Measurements from ENCODE around the gene DNM3.
A peak's percentile ranks its signal among the peaks of the same experiment; 100 is the strongest.

DNM3 gene

GRCh38 chr1:172394141-172394751 is 552.9 kb downstream of the DNM3 start:
- DNase-seq (ENCODE audit: low read depth in 2 of 2), result peak; percentile 32 to 42

- DNase-seq (ENCODE audit: low read depth in 2 of 2), result no peak
Measured at GRCh38 chr1:172394811-172395210, 553.5 kb downstream of the DNM3 start.

GRCh38 chr1:172395576-172395975 is 554.3 kb downstream of the DNM3 start:
- no peak for DNase-seq (ENCODE audit: low read depth in 2 of 2)

GRCh38 chr1:172397221-172397620 is 555.9 kb downstream of the DNM3 start:
- DNase-seq (ENCODE audit: low read depth in 2 of 2), result no peak

- DNase-seq (ENCODE audit: low read depth in 2 of 2), result no peak
Measured at GRCh38 chr1:172397633-172398032, 556.3 kb downstream of the DNM3 start.

- DNase-seq (ENCODE audit: low read depth in 2 of 2), result no peak
Measured at GRCh38 chr1:172398193-172398592, 556.9 kb downstream of the DNM3 start.

- no peak for DNase-seq (ENCODE audit: low read depth in 2 of 2)
Measured at GRCh38 chr1:172398970-172399755, 557.9 kb downstream of the DNM3 start.

GRCh38 chr1:172399756-172400721 is 558.7 kb downstream of the DNM3 start:
- no peak for DNase-seq (ENCODE audit: low read depth in 2 of 2)

- DNase-seq (ENCODE audit: low read depth in 2 of 2), result no peak
Measured at GRCh38 chr1:172400722-172401105, 559.4 kb downstream of the DNM3 start.

GRCh38 chr1:172401477-172401876 is 560.2 kb downstream of the DNM3 start:
- DNase-seq (ENCODE audit: low read depth in 2 of 2), result no peak

- DNase-seq (ENCODE audit: low read depth in 2 of 2), result no peak
Measured at GRCh38 chr1:172401892-172402291, 560.6 kb downstream of the DNM3 start.

GRCh38 chr1:172402878-172403569 is 561.7 kb downstream of the DNM3 start:
- DNase-seq (ENCODE audit: low read depth in 2 of 2), result no peak

- no peak for DNase-seq (ENCODE audit: low read depth in 2 of 2)
Measured at GRCh38 chr1:172404121-172404520, 562.8 kb downstream of the DNM3 start.

- no peak for DNase-seq (ENCODE audit: low read depth in 2 of 2)
Measured at GRCh38 chr1:172405912-172406311, 564.6 kb downstream of the DNM3 start.

- no peak for DNase-seq (ENCODE audit: low read depth in 2 of 2)
Measured at GRCh38 chr1:172406968-172407367, 565.7 kb downstream of the DNM3 start.

- no peak for DNase-seq (ENCODE audit: low read depth in 2 of 2)
Measured at GRCh38 chr1:172408958-172409357, 567.7 kb downstream of the DNM3 start.

GRCh38 chr1:172410027-172410426 is 568.7 kb downstream of the DNM3 start:
- DNase-seq (ENCODE audit: low read depth in 2 of 2), result no peak

- DNase-seq (ENCODE audit: low read depth in 2 of 2), result no peak
Measured at GRCh38 chr1:172411791-172412338, 570.6 kb downstream of the DNM3 start.

GRCh38 chr1:172414331-172414730 is 573.0 kb downstream of the DNM3 start:
- no peak for DNase-seq (ENCODE audit: low read depth in 2 of 2)

- no peak for DNase-seq (ENCODE audit: low read depth in 2 of 2)
Measured at GRCh38 chr1:172416496-172417035, 575.3 kb downstream of the DNM3 start.

GRCh38 chr1:172417557-172417956 is 576.3 kb downstream of the DNM3 start:
- DNase-seq (ENCODE audit: low read depth in 2 of 2), result no peak
